ENCODE measurements around the gene MRPL32. TPM values are rescaled to one million over a fixed set of nuclear protein-coding genes. Genes with fewer than 3 reads are reported as not detected.

MRPL32 gene
- total RNA-seq, 1 experiment from 2014 or later, result 102 TPM

DNA sequence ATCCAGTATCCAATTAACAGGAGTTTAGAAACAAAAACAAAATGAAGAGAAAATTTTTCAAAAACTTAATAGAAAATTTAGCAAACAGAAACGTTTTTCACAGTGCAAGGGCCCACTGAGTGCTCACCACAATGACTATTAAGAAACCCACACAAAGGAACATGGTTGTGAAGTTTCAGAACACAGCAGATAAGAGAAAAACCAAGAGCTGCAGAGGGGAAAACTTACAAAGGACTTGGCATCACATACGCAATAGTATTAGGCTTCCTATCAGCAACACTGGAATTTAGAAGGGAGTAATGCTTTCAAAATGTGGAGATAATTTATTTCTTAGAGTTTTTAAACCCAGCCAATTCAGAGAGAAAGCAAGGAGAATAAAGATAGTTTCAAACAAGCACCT lies 18.6 kb upstream of the MRPL32 start:
- Histone ChIP-seq H3K4me3 (ENCODE audit: low read depth, low read length, poor library complexity, severe bottlenecking) (no peak overlapping the region), H3K4me1 (ENCODE audit: insufficient read depth, low read length, poor library complexity, severe bottlenecking) (peaks cover 12% of the 10 kb centered on the region), H3K9me3 (ENCODE audit: low read depth, low read length, poor library complexity, severe bottlenecking) (no peaks in the 10 kb centered on the region), H3K36me3 (ENCODE audit: insufficient read depth, low read length, poor library complexity, severe bottlenecking) (peaks cover 21% of the 10 kb centered on the region), H3K27ac (ENCODE audit: low read depth, low read length, poor library complexity, severe bottlenecking) (no peak overlapping the region), H3K27me3 (replicated peaks; ENCODE audit: insufficient read depth, low read depth, low read length, poor library complexity) (no peaks in the 10 kb centered on the region)
- no peak for TF ChIP-seq EZH2 (IDR thresholded peaks at IDR 0.05; ENCODE audit: borderline replicate concordance, low read depth, low read length, poor library complexity, severe bottlenecking)
- TF ChIP-seq, protein P1, sequence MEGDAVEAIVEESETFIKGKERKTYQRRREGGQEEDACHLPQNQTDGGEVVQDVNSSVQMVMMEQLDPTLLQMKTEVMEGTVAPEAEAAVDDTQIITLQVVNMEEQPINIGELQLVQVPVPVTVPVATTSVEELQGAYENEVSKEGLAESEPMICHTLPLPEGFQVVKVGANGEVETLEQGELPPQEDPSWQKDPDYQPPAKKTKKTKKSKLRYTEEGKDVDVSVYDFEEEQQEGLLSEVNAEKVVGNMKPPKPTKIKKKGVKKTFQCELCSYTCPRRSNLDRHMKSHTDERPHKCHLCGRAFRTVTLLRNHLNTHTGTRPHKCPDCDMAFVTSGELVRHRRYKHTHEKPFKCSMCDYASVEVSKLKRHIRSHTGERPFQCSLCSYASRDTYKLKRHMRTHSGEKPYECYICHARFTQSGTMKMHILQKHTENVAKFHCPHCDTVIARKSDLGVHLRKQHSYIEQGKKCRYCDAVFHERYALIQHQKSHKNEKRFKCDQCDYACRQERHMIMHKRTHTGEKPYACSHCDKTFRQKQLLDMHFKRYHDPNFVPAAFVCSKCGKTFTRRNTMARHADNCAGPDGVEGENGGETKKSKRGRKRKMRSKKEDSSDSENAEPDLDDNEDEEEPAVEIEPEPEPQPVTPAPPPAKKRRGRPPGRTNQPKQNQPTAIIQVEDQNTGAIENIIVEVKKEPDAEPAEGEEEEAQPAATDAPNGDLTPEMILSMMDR (conservative IDR thresholded peaks at IDR 0.05; ENCODE audit: low read depth, low read length), result no peak
- intact Hi-C loops (cut with micrococcal nuclease; ENCODE audit: unreplicated experiment), result no loop called here
- DNase-seq (ENCODE audit: low spot score), result no peak
- ChIA-PET CTCF (no interaction called here), POLR2A (ENCODE audit: low non-redundant PET) (no interaction called here)
- no TSS peak for BruUV-seq (replicated peaks)

DNA sequence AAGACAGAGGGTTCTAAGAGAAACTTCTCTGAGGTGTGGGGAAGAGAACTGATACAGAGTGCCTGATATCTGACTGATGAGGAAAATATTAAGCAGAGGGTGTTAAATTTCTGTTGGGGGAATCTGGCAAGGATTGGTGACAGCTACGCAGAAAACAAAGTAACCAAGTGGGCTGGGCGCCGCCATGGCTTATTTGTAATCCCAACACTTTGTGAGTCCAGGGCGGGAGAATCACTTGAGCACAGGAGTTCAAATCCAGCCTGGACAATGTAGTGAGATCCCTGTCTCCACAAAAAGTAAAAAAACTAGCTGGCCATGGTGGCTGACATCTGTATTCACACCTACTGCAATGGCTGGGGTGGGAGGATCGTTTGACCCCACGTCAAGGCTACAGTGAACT lies 18.2 kb upstream of the MRPL32 start:
- H3K27me3 ChIP-seq (replicated peaks; ENCODE audit: insufficient read depth, low read depth, low read length, poor library complexity), result no peaks in the 10 kb centered on the region
- TF ChIP-seq, protein P1 (conservative IDR thresholded peaks at IDR 0.05; ENCODE audit: low read depth, low read length), result no peak
- no peak for TF ChIP-seq EZH2 (IDR thresholded peaks at IDR 0.05; ENCODE audit: borderline replicate concordance, low read depth, low read length, poor library complexity, severe bottlenecking)
- intact Hi-C loops (cut with micrococcal nuclease; ENCODE audit: unreplicated experiment), result no loop called here
- peaks cover 22% of the 10 kb centered on the region for H3K36me3 ChIP-seq (ENCODE audit: insufficient read depth, low read length, poor library complexity, severe bottlenecking)
- H3K27ac ChIP-seq (ENCODE audit: low read depth, low read length, poor library complexity, severe bottlenecking), result no peak overlapping the region
- no TSS peak for BruUV-seq (replicated peaks)
- peaks cover 12% of the 10 kb centered on the region for H3K4me1 ChIP-seq (ENCODE audit: insufficient read depth, low read length, poor library complexity, severe bottlenecking)
- H3K4me3 ChIP-seq (ENCODE audit: low read depth, low read length, poor library complexity, severe bottlenecking), result no peak overlapping the region
- ChIA-PET POLR2A (ENCODE audit: low non-redundant PET) (no interaction called here), CTCF (interaction anchor here (1.5 kb wide), 1 partner anchor 973 kb away, joined by 3 read pairs; no protein-coding TSS in a partner anchor)
- no peaks in the 10 kb centered on the region for H3K9me3 ChIP-seq (ENCODE audit: low read depth, low read length, poor library complexity, severe bottlenecking)
- no peak for DNase-seq (ENCODE audit: low spot score)

DNA sequence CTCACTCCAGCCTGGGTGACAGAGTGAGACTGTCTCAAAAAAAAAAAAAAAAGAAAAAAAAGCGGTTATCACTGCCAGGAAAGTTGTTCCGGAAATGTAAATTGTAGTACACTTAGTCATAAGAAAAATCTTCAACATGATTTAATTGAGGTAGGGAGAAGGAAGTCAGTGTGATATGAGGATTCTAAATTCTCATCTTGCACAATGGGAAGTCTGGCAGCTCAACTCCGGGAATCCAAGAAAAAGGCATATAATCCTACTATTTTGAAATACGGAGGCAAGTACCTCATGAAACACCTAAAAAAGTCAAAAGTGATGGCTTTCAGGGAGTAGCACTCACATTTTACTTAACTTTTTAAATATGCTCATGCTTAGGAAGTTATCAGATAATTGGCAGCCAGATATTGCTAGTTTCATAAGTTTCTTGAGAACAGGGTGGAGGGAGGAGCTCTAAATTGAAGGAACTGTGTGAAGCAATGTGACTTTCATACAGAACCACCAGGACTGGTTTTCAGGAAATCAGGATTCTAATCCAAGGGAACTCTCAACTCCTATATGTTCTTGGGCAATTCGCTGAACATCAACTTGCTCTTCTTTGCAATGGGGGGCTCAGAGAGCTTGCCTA lies 17.6 kb upstream of the MRPL32 start:
- peak; percentile 41 for DNase-seq (ENCODE audit: low spot score)
- TF ChIP-seq, protein P1 (conservative IDR thresholded peaks at IDR 0.05; ENCODE audit: low read depth, low read length), result no peak
- TF ChIP-seq EZH2 (IDR thresholded peaks at IDR 0.05; ENCODE audit: borderline replicate concordance, low read depth, low read length, poor library complexity, severe bottlenecking), result no peak
- Histone ChIP-seq H3K4me3 (ENCODE audit: low read depth, low read length, poor library complexity, severe bottlenecking) (no peak overlapping the region), H3K27me3 (replicated peaks; ENCODE audit: insufficient read depth, low read depth, low read length, poor library complexity) (no peaks in the 10 kb centered on the region), H3K27ac (ENCODE audit: low read depth, low read length, poor library complexity, severe bottlenecking) (peak overlapping the region; percentile 35), H3K36me3 (ENCODE audit: insufficient read depth, low read length, poor library complexity, severe bottlenecking) (peaks cover 27% of the 10 kb centered on the region), H3K4me1 (ENCODE audit: insufficient read depth, low read length, poor library complexity, severe bottlenecking) (peaks cover 12% of the 10 kb centered on the region), H3K9me3 (ENCODE audit: low read depth, low read length, poor library complexity, severe bottlenecking) (no peaks in the 10 kb centered on the region)
- CTCF ChIA-PET, result interaction anchor here (0.7 to 1.5 kb wide), 2 partner anchors 309 to 974 kb away, joined by 3 to 4 read pairs; no protein-coding TSS in a partner anchor
- intact Hi-C loops (cut with micrococcal nuclease; ENCODE audit: unreplicated experiment), result no loop called here
- BruUV-seq (replicated peaks), result no TSS peak
- POLR2A ChIA-PET (ENCODE audit: low non-redundant PET), result no interaction called here

All from A673 (cell line).